ENCODE results near the gene CYP2U1. TPM values are rescaled to one million over a fixed set of nuclear protein-coding genes. Genes with fewer than 3 reads are reported as not detected.
A peak's percentile ranks its signal among the peaks of the same experiment; 100 is the strongest.

CYP2U1 gene
- total and polyA plus RNA-seq, 9 of the 15 experiments (the other 6 are each of a cell fraction or from before 2014, with no cell fraction given): 0.03 to 0.15 (median 0.07) TPM

GRCh38 chr4:107931775-107932321 is 499 bp downstream of the CYP2U1 start (continued):
- TF ChIP-seq RERE (CRISPR knock-in tag; IDR thresholded peaks at IDR 0.05; ENCODE audit: borderline replicate concordance) (0 out of 2 replicates have a peak, but pooled peaks have one; percentile 29), CBFB (CRISPR knock-in tag; IDR thresholded peaks at IDR 0.05) (no peak)

- H3K36me3 ChIP-seq (ENCODE audit: control insufficient read depth, insufficient read depth, low read length): no peaks in the 10 kb centered on the region
- DNase-seq (ENCODE audit: extremely low read depth in 1 of 4, low spot score in 3 of 4) (no peak), FAIRE-seq (no peak), ATAC-seq (no peak)
- H4K20me1 ChIP-seq (replicated peaks; ENCODE audit: control insufficient read depth, insufficient read depth, low read length): no peaks in the 10 kb centered on the region
- H2AFZ ChIP-seq (ENCODE audit: low read depth, low read length): no peak overlapping the region
- H3K4me1 ChIP-seq (replicated peaks in 1 of 2; ENCODE audit: control insufficient read depth in 2 of 2, insufficient read depth in 2 of 2, low read length in 2 of 2): peaks cover 0 to 15% of the 10 kb centered on the region in 2 experiments; a peak in 2 of 5 replicates
- ChIA-PET POLR2A (no interaction called here), CTCF (ENCODE audit: low intra/inter-chr PET ratio) (no interaction called here)
- no peak overlapping the region for H3K4me2 ChIP-seq (ENCODE audit: insufficient read depth, low read length)
- H3K9ac ChIP-seq (ENCODE audit: insufficient read depth in 1 of 2, low read depth in 2 of 2, low read length in 2 of 2): no peak overlapping the region
- H3K9me1 ChIP-seq (ENCODE audit: control insufficient read depth, insufficient read depth, low read length): no peaks in the 10 kb centered on the region
- H3K79me2 ChIP-seq (ENCODE audit: control insufficient read depth, insufficient read depth, low read length): no peaks in the 10 kb centered on the region
- H3K4me3 ChIP-seq: no peak overlapping the region
- no peak overlapping the region for H3K27ac ChIP-seq (ENCODE audit: extremely low read depth, low read depth, low read length)
- H3K27me3 ChIP-seq (ENCODE audit: control insufficient read depth in 2 of 2, insufficient read depth in 2 of 2, low read length in 2 of 2): peaks cover 0 to 6% of the 10 kb centered on the region in 2 experiments; a peak in 1 of 5 replicates
- intact Hi-C loops (cut with micrococcal nuclease) (no loop called here), in situ Hi-C loops (cut with MboI) (no loop called here)
- no TSS peak for BruUV-seq (replicated peaks)
- H3K9me3 ChIP-seq (replicated peaks; ENCODE audit: control insufficient read depth, insufficient read depth, low read depth, low read length): no peaks in the 10 kb centered on the region
- no peak for TF ChIP-seq TEAD4 (IDR thresholded peaks at IDR 0.05; ENCODE audit: low read length)
- no peak for TF ChIP-seq TEAD4 (CRISPR knock-in tag; IDR thresholded peaks at IDR 0.05; ENCODE audit: borderline replicate concordance)
- TF ChIP-seq BMI1 (IDR thresholded peaks at IDR 0.05; ENCODE audit: low read length): no peak
- no peak for TF ChIP-seq SMARCC2 (IDR thresholded peaks at IDR 0.05; ENCODE audit: low read depth)
- no peak for TF ChIP-seq ZNF280A (IDR thresholded peaks at IDR 0.05; ENCODE audit: low read depth, partially characterized antibody)
- TF ChIP-seq PYGO2 (tag; IDR thresholded peaks at IDR 0.05): no peak
- no peak for TF ChIP-seq ZNF395 (CRISPR knock-in tag; IDR thresholded peaks at IDR 0.05)
- no peak for TF ChIP-seq ZNF511 (CRISPR knock-in tag; IDR thresholded peaks at IDR 0.05)
- TF ChIP-seq NCOA6 (IDR thresholded peaks at IDR 0.05): no peak
- TF ChIP-seq SMAD4 (CRISPR knock-in tag; conservative IDR thresholded peaks at IDR 0.05): no peak
- TF ChIP-seq BCL6 (CRISPR knock-in tag; IDR thresholded peaks at IDR 0.05): no peak
Measured at GRCh38 chr4:107935246-107935645, 3.9 kb downstream of the CYP2U1 start.
